Measurements from ENCODE around the gene MTNR1A.
"Not testable (repeated sequence)": the region's sequence is repeated elsewhere in the genome, so short reads cannot be mapped to it uniquely, and the experiment has no call there.

Gene MTNR1A

GRCh38 chr4:186561748-186562147, 6.4 kb upstream of the MTNR1A start:
- DNase-seq (ENCODE audit: low read depth in 2 of 2) = no peak

GRCh38 chr4:186560647-186561046, 5.3 kb upstream of the MTNR1A start:
- no peak for DNase-seq (ENCODE audit: low read depth in 2 of 2)

- no peak for DNase-seq (ENCODE audit: low read depth in 2 of 2)
Observed at GRCh38 chr4:186557486-186557885, 2.1 kb upstream of the MTNR1A start.

- DNase-seq (ENCODE audit: low read depth in 2 of 2) = no peak
Observed at GRCh38 chr4:186557061-186557460, 1.7 kb upstream of the MTNR1A start.

- no peak for DNase-seq (ENCODE audit: low read depth in 2 of 2)
Observed at GRCh38 chr4:186554539-186554913, 841 bp downstream of the MTNR1A start.

- no peak for DNase-seq (ENCODE audit: low read depth in 2 of 2)
Observed at GRCh38 chr4:186553717-186554116, 1.6 kb downstream of the MTNR1A start.

GRCh38 chr4:186551849-186552248, 3.5 kb downstream of the MTNR1A start:
- DNase-seq (ENCODE audit: low read depth in 2 of 2) = no peak

- no peak for DNase-seq (ENCODE audit: low read depth in 2 of 2)
Observed at GRCh38 chr4:186545436-186545835, 9.9 kb downstream of the MTNR1A start.

- no peak for DNase-seq (ENCODE audit: low read depth in 2 of 2)
Observed at GRCh38 chr4:186543206-186543605, 12.2 kb downstream of the MTNR1A start.

GRCh38 chr4:186541801-186542200, 13.6 kb downstream of the MTNR1A start:
- no peak for DNase-seq (ENCODE audit: low read depth in 2 of 2)

GRCh38 chr4:186537843-186538521, 17.4 kb downstream of the MTNR1A start:
- DNase-seq (ENCODE audit: low read depth in 2 of 2) = no peak

GRCh38 chr4:186536285-186536684, 19.1 kb downstream of the MTNR1A start:
- no peak for DNase-seq (ENCODE audit: low read depth in 2 of 2)

- DNase-seq (ENCODE audit: low read depth in 2 of 2) = no peak
Observed at GRCh38 chr4:186534056-186534455, 21.3 kb downstream of the MTNR1A start.

- not testable (repeated sequence) for DNase-seq (ENCODE audit: low read depth in 2 of 2)
Observed at GRCh38 chr4:186523927-186524326, 31.4 kb downstream of the MTNR1A start.

GRCh38 chr4:186516287-186516686, 39.1 kb downstream of the MTNR1A start:
- no peak for DNase-seq (ENCODE audit: low read depth in 2 of 2)

- no peak for DNase-seq (ENCODE audit: low read depth in 2 of 2)
Observed at GRCh38 chr4:186514271-186514950, 41.0 kb downstream of the MTNR1A start.

- not testable (repeated sequence) for DNase-seq (ENCODE audit: low read depth in 2 of 2)
Observed at GRCh38 chr4:186504771-186505170, 50.6 kb downstream of the MTNR1A start.

GRCh38 chr4:186502231-186502630, 53.1 kb downstream of the MTNR1A start:
- no peak for DNase-seq (ENCODE audit: low read depth in 2 of 2)

GRCh38 chr4:186501554-186501953, 53.8 kb downstream of the MTNR1A start:
- DNase-seq (ENCODE audit: low read depth in 2 of 2) = no peak

- no peak for DNase-seq (ENCODE audit: low read depth in 2 of 2)
Observed at GRCh38 chr4:186500721-186501304, 54.6 kb downstream of the MTNR1A start.

GRCh38 chr4:186499467-186499866, 55.9 kb downstream of the MTNR1A start:
- no peak for DNase-seq (ENCODE audit: low read depth in 2 of 2)

- no peak for DNase-seq (ENCODE audit: low read depth in 2 of 2)
Observed at GRCh38 chr4:186497043-186497442, 58.3 kb downstream of the MTNR1A start.

GRCh38 chr4:186494496-186494895, 60.9 kb downstream of the MTNR1A start:
- no peak for DNase-seq (ENCODE audit: low read depth in 2 of 2)

Data from stimulated activated CD8-positive, alpha-beta memory T cell treated with anti-CD3 and anti-CD28 coated beads, Interleukin-2, amount 100 ng/mL, for 1 hour (primary cell).